GM23338 (cell line): Measurements from ENCODE around the gene TPO.

Experiments used
- CREB1 ChIP-seq: fragments of 250-450 bp; sonication (Bioruptor Pico); IDR thresholded peaks from 2 replicates; pipeline ENCODE4 v1.5.0; 2020; ENCODE audit warnings: low read depth, mild to moderate bottlenecking, moderate library complexity
- CTCF ChIP-seq, 2 experiments: fragments of 200-600 bp in 1 of 2; sonication (generic) in 1 of 2; conservative IDR thresholded peaks; 2 replicates each; pipeline versions ENCODE4 v1.5.1 to v1.6.1; 2016 to 2017; ENCODE audit warnings: antibody characterized with exemption in 2 of 2, low read depth in 2 of 2, mild to moderate bottlenecking in 2 of 2, moderate library complexity in 1 of 2
- EZH2 ChIP-seq: fragments of 200-600 bp; sonication (generic); IDR thresholded peaks from one replicate; pipeline ENCODE4 v1.8.0; 2017; ENCODE audit warnings: antibody characterized with exemption, mild to moderate bottlenecking, low read depth; ENCODE audit not compliant: unreplicated experiment
- EZH2phosphoT487 ChIP-seq: fragments of 200-600 bp; sonication (generic); IDR thresholded peaks from one replicate; pipeline ENCODE4 v1.8.1; 2018; ENCODE audit warnings: antibody characterized with exemption; ENCODE audit not compliant: unreplicated experiment
- JUNB ChIP-seq: IDR thresholded peaks from one replicate; pipeline ENCODE4 v1.6.1; 2016; ENCODE audit warnings: antibody characterized with exemption; ENCODE audit not compliant: unreplicated experiment
- POLR2AphosphoS5 ChIP-seq: IDR thresholded peaks from 2 replicates; pipeline ENCODE4 v1.6.1; 2016; ENCODE audit warnings: antibody characterized with exemption, low read depth
- REST ChIP-seq: IDR thresholded peaks from one replicate; pipeline ENCODE4 v1.6.1; 2018; ENCODE audit warnings: antibody characterized with exemption; ENCODE audit not compliant: unreplicated experiment
- STAT1 ChIP-seq: IDR thresholded peaks from one replicate; pipeline ENCODE4 v1.6.1; 2016; ENCODE audit warnings: antibody characterized with exemption; ENCODE audit not compliant: unreplicated experiment
- ZNF331 ChIP-seq: fragments of 250-450 bp; sonication (Bioruptor Pico); IDR thresholded peaks from 2 replicates; pipeline ENCODE4 v1.5.0; 2020; ENCODE audit warnings: low read depth, mild to moderate bottlenecking, moderate library complexity
- ZNF462 ChIP-seq: fragments of 250-450 bp; sonication (Bioruptor Pico); IDR thresholded peaks from 2 replicates; pipeline ENCODE4 v1.5.0; 2020; ENCODE audit warnings: mild to moderate bottlenecking, moderate library complexity

- TF ChIP-seq CTCF (conservative IDR thresholded peaks at IDR 0.05; ENCODE audit: low read depth in 2 of 2) = no peak
- no peak for TF ChIP-seq REST
- no peak for TF ChIP-seq POLR2AphosphoS5
- no peak for TF ChIP-seq EZH2phosphoT487
- TF ChIP-seq EZH2 = no peak
- no peak for TF ChIP-seq ZNF331
- TF ChIP-seq CREB1 (CRISPR knock-in tag) = no peak
- TF ChIP-seq ZNF462 (CRISPR knock-in tag) = no peak
- no peak for TF ChIP-seq STAT1
- no peak for TF ChIP-seq JUNB
Observed at GRCh38 chr2:1588051-1588977, 175.1 kb downstream of the TPO start.
